Fibroblast of upper back skin (primary cell): ENCODE measurements around the gene SLC12A4.

Source experiments
- DNase-seq: peaks from one replicate; pipeline ENCODE4 v3.0.0-alpha.2; 2013

SLC12A4 gene

DNA sequence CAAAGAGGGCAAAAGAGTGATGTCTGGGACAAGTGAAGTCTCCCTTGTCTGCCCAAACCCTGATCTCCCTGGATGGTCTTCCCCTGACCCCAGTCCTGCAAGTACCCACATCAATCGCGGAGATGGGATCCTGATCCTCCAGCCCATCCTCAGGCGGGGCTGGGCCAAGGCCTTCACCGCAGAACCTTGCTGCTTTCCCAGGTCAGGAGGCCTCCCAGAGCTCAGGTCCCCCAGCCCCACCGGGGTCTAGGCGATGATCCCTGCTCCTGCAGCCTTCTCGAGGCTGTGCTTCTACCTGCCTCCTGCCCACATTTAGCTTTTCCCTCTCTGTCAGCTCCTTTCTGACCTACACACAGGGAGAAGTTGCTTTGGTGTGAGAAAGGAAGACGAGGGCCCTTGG lies 6.3 kb downstream of the SLC12A4 start:
- DNase-seq: no peak

DNA sequence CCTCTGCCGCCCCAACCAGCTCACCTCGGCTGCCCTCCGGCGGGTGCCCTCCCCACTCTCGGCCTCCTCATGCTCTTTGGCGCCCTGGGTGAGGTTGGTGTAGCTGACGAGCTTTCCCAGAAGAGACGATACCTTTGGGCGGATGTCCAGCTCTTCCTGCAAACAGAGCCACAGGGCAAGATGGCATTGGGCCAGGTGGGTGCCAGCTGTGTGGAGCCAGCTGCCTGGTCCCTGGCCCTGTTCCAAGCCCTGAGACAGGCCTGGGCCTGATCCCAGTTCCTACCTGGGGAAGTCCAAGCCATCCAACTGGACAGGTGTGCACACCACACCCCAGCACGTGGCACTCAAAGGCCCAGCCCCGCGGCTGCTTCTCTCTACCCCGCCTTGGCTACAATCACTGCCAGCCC lies 6.9 kb downstream of the SLC12A4 start:
- DNase-seq: no peak

DNA sequence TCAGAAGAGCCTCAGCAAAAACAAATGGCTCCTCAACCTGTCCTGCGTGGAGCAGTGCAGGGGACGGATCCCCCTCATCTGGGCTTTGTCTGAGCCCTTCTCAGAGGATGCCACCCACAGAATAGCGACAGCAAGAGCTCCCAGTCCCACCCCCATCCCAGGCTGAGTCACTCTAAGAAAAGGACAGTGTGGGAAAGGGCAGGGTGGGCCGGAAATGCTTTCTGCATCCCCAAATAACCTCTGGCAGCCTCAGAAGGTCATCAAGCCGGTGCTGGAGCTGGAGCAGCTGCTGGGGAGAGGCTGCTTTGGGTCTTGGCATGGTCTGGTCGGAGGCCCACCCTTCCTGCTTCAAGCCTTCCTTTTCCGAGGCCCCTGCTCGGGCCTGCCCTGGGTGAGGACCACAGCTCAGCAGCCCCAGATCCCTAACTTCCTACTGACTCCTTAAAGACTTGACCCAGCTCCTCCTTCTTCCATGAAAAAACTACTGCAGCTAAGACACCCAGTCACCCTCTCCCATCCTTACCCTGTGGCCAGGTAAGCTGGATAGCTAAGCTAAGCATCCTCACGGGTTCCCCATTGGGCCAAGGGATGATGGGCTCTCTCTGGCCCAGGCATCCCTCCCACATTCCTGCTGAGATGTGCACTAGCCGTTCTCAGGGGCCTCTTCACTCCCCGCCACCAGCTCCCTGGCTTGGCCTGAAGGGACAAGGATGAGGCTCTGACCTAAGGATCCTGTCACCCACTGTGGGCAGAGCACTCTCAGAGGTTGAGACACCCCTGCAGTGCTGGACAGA lies 8.7 kb downstream of the SLC12A4 start:
- no peak for DNase-seq

DNA sequence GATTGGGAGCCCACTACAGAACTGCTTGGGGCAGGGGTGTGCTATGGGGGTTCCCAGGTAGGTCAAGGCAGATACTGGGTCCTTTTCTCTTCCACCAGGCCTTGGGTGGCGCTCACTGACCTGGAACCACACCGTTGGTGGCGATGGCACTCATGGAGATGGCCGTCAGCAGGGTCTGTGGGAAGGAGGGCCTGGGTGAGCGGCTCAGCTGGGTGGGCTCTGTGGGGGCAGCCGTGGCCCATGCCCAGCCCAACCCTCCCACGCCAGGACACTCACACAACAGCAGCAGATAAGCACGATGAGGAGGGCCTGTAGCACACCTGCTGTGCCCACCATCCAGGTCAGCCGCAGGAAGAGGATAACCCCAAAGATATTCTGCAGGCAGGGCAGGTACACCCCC lies 10.8 kb downstream of the SLC12A4 start:
- DNase-seq: no peak

DNA sequence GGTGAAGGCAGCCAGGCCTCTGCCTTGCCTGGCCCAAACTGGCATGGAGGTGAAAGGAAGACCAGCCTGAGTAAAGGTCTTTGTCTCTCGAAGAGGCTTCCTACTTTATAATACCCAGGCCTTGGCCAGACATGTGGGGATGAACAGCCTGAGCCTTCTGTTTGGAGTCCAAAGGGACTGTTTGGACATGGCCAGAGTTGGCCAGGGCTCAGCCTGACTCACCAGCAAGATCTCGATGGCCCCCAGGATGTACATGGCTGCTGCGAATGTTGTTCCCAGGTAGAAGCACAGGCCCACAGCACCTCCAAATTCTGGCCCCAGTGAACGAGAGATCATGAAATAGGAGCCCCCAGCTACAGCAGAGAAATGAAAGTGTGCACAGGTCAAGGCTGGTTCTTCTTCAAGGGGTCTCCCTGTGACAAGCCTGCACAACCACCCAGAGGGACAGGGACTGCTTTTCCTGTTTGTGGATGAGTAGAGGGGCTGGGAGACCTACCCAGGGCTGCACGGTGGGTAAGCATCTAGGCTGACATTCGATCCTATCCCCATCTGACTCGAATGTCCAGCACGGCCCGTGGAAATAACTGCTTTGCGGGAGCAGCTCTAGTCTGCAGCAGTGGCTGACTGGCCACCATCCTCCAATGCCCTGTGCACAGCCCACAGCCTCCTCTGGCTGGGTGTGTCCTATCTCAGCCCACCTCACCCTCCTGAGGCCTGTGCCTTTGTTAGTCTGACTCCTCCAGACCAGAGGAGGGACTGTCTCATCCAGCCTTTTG lies 13.8 kb downstream of the SLC12A4 start:
- DNase-seq: no peak

DNA sequence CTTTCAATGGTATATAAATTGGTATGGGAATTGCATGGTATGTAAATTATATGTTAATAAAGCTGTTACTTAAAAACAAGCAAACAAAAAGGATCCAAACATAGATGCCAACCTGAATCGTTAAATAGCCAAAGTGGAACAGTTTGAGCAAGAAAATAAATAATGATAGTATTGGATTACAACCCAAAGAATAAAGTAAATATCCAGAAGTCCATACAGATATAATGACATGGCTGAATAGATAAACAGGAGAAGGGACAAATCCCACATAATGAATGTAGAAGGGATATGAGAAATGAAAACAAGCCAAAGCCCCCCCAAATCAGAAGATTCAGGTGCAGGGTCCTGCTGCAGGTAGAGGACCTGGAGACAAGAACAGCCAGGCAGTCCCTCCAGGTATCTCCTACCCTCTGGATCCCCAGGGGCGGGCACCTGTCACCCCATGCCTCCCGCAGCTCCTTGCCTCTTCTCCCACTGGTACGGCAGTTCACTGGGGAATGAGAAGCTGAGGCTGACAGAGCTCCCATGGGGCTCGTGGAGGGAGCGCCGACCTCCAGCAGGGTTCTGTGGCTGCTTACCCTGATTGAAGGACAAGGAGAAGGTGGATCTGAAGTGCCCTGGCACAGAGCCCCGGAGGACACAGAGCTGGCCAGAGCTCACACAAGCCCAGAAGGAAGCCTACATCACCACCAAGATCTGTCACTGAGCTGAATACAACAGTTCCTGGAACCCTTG lies 14.6 kb downstream of the SLC12A4 start:
- no peak for DNase-seq

DNA sequence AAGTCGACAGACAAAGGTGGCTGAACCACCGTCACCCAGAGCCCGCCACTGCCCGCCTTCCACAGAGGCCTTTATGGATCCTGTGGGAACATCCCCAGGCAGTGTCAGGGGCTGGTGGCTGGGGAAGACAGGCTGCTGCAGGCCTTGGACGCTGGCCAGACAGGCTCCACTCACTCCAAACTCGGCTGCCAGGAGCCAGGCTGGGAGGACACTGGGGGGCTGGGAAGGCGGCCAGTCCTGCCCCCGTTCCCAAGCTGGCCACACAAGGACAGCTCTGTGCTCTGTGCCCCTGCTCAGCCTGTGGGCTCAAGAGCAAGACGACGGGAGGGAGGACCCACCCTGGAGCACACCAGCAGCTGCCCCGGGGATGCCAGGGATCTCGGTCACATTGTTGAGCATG lies 17.0 kb downstream of the SLC12A4 start:
- DNase-seq: no peak

DNA sequence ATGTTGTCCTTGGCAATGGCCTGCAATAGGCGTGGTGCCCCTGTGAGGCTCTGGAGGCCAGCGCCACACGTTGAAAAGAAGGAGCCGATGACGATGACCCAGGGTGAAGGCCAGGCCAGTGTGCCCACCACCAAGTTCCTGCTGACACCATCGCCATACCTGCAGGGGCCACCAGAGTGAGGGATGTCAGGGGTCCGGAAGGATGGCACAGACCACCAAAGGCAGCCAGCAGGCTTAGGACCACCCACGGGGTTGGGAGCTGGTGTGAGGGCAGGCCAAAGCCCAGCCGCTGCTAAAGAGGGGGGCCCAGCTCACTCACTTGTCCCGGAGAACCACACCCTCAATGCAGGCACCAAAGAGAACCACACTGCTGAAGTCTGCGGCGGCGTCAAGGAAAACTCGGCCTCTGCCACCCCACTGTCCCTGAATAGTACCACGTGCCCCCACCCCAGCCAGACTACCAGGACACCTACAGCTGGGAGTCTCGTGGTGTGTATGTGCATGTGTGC lies 18.0 kb downstream of the SLC12A4 start:
- DNase-seq: no peak

DNA sequence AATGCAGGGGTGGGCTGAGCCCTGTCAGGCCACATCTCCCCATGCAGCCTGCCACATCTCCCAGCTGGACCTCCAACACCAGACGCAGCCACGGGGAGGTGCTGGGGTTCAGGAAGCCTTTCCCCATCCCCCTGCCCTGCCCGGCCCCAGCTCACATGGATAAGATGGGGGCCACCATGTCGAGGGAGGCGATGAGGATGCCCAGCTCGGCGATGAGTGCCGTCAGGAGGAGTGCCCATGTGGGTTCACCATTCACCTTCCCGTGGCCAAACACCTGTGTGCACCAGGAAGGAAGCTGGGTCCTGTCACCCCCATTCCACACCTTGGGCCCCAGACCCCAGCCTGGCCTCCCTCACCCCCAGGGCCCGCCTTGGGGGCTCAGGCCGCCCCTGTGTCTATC lies 18.8 kb downstream of the SLC12A4 start:
- no peak for DNase-seq

DNA sequence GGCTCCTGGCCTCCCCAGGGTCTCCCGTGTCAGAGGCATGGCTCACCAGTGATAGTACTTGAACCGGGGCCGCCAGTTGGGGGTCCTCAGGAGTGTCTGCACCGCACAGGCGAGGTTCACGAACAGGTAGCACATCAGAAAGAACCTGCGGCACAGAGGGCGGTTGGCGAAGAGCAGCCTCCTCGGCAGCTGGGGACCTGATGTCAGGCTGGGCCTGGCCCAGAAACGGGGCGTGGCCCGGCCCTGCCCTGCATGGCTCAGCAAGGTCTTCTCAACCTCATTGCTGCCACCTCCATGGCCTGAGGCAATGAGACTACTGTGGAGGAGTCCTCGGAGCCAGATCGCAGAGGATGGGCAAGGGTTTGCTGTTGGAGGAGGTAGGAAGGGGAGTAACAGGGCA lies 20.4 kb downstream of the SLC12A4 start:
- no peak for DNase-seq

DNA sequence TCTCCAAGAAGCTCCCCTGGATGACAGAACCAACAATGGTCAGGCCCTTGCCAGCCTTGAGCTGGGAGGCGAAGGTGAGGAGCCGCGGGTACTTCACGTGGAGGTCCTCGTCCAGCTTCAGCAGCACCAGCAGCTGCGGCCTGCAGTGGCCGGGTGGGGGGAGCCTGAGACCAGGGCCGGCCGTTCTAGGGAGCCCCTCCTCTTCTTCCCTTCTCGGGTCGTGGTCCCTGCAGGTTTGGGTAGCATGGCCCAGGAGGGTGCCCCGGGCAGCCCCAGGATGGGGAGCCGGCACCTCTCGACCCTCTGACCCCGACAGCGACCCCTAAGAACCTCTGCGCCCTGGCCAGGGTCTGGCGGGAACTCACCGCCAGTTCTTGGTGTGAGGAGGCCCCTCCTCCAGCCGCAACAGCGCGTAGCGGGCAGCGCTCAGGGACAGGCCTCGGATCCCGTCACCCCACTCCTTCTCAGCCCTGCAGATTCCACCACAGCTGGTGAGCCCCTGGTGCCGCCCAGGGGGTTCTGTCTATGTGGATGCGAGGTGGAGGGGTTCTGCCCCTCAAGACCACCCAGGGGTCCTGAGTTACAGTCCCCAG lies 21.4 kb downstream of the SLC12A4 start:
- no peak for DNase-seq

DNA sequence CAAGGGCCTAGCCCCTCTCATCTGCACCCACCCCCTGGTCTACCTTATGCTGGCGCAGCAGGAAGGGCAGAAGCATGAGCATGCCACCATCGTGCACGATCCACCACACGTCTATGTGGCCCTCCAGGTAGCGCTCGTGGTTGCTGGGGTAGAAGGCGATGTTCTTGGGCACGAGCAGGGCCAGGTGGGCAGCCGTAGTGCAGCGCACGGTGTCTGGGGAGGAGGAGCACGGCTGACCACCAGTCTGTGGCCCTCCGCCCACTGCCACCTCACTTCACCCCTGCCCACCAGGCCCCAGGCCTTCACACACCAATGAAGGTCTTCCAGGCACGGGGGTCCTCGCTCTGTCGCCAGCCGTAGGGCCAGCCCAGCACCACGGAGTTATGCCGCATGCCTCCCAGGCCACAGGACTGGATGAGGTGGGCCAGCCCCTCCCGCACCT lies 22.3 kb downstream of the SLC12A4 start:
- no peak for DNase-seq

DNA sequence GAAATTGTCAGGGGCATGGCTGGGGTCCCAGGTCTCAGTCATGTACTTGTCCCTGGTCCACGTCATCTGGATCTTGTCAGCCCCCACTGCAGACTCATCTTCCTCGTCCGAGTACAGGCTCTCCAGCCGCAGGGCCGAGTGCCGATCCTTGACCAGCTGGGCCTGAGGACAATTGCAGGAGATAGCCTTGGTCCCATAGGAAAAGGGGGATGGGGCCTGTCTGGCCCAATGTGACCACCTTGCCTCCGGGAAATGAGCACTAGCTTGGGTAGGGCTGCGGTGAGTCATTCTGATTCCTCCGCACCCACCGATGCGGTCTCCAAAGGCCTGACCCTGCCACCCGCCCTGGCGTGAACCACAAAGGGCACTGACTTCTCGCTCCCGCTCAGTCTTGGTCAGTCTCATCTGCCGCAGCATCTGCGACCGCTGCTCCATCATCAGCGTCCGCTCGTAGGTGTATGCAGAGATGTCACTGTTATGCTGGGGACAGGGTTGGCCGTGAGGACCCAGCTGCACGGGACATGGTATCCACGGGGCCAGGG lies 23.0 kb downstream of the SLC12A4 start:
- no peak for DNase-seq

DNA sequence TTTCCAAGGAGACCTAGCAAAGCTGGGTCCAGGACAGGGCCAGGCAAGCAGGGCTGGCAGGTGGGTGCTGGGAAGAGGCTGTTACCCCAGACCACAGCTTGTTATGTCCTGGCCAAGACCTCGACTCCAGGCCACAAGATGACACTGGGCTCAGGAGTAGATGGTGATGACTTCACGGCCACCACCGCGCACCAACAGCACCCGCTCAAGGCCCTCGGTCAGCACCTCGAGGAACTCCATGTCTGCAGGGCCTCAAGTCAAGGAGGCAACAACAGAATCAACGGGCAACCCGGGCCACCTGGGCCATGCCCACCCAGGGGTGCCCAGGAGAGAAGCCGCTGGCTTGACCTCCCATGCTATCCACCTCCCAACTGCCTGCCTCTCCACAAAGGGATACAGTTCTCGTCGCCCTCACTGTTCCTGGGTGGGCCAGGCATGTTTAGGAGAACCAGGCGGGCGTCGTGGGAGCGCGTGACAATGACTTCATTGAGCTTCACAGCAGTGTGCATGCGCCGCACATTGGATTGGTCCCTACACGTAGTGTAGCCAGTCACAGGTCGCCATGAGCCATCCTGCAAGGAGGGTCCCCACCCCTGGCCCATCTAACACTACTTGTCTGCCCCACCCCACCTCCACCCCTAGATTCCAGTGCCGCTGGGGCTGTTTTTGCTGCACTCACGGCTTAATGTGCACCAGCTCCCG lies 23.6 kb downstream of the SLC12A4 start:
- DNase-seq: no peak

DNA sequence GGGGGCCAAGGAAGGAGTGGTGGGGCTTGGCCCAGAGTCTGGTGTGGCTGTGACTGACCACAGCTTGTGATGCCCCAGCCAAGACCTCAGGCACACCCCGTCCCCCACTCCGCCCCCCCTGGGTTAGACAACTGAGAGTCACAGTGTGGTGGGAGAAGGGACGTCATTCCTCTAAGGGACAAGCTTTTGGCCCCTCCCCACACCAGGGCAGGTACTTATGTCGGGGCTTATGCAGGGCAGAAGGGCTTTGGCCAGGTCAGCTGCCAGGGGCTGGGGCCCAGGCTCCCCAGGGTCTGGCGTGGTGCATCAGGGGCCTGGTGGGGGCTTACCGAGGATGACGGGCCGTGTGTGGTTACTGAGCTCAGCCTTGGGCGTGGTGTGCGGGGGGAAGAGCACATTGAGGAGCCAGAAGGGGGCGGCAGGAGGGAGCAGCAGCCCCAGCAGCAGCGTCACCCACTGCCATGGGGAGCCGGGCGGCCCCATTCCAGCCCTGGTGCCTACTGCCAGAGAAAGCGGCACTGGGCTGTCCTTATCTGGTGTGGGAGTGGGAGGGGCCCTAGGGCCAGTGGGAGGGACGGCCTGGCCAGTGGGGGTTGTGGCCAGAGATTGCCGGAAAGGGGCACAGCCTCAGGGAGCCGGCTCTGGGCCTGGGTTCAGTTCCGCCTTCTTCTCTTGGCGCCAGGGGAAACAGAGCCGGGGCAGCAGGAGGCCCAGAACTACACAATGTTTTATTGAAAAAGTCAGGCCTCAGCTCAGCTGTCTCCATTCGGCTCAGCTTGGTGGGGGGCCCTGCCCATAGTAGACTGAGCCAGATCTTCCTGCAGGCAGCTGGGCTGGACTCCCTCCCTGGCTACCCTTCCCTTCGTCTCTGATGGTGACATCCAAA lies 24.6 kb downstream of the SLC12A4 start, which contains the start of gene LCAT:
Gene LCAT (minus strand): TSS at position 502 of the 886 bp plus-strand sequence. CDS start 19 bp downstream, at position 483.
- DNase-seq: no peak

DNA sequence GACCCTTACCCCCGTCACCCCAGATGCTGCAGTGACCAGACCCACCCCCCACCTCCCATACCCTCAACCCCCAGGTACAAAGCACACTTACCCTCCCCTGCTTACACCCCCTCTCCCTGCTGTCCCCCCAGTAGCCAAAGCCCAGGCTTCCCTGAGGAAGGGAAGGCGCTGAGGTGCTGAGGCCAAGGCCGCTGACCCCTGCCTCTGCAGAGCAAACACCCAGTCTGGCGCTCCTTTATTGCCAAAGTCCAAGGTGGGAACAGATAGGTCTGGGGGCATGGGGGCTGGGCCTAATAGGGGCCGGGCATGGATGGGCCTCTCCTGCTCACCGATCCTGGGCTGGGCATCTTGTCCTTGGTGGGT lies 25.2 kb downstream of the SLC12A4 start:
- DNase-seq: no peak

DNA sequence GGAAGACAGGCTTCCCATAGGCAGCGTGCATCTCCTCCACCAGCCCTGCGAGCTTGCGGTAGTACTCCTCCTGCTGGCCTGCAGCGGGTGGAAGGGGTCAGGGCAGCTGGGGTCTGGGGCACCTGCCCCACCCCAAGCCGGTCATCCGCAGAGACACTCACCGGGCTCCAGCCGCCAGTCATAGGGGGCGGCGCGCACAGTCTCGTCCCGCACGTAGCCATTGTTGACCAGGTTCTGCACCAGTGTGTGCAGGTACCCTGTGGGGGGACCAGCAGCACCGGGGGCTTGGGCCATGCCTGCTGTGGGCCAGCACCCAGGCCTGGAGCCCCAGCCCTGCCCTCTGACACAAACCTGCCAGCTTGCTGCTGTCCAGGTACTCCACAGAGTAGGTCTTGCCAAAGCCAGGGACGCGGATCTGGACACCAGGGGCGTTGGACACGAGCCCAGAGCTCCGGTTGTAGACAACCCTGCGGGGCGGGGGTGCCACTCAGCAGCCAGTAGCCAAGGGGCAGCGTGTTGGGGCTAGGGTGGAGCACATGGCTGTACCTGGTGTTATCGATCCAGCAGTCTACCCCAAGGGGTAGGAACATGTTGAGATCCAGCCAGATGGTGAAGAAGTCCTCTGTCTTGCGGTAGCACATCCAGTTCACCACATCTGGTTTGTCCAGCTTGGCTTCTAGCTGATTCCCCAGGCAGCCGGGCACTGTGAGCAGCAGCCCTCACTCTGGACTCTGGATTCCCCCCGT lies 25.8 kb downstream of the SLC12A4 start:
- DNase-seq: no peak

DNA sequence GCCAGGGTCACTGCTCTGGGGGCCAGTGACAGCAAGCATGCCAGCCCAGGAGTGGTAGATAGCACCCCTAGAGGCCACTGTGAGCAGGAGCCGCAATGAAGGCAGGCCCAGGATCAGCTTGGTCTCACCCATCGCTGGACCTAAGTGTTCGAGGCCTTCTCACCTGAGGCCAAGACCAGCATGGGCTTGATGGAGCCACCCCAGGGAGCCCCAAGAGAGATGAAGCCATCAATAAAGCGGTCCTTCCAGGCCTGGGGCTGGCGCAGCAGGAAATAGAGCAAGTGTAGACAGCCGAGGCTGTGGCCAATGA lies 26.3 kb downstream of the SLC12A4 start:
- no peak for DNase-seq

DNA sequence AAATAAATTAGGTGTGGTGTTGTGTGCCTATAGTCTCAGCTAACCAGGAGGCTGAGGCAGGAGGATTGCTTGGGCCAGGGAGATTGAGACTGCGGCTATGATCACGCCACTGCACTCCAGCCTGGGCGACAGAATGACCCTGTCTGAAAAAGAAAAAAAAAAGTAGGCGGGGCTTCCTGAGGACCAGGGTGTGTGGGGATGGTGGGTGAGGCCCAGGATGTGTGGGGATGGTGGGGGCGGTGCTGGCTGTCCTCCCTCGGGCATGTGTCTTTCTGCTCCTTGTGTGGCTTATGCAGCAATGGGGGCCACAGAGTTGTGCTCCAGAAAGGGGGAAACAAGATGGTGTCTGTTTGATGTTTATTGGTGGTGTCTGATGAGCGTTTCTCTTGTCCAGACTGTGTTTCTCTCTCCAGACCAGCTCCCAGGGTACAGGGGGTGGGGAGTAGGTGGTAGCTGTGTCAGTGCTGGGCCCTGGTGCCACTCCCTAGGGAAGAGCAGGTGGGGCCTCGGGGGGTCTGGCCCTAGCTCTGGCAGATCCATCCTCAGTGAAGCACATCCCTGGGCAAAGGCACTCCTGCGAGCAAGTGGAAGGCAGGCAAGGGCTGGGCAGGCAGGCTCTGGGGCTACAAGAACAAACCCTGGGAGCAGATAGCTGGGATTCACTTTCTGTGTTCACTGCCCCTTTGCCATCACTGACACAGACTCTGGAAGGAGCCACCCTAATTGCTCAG lies 26.8 kb downstream of the SLC12A4 start:
- DNase-seq: no peak
